SK-N-SH treated with all-trans-retinoic acid at 6 μM for 48 hours (cell line): ENCODE data around the gene ABCC1.

Experiments used
- ATAC-seq: fragments of 200-7000 bp; cut with Tn5 transposase; 3 replicates; pipeline ENCODE4 v1.9.1; 2020; ENCODE audit warnings: mild to moderate bottlenecking, moderate library complexity
- ARNTL ChIP-seq: fragments of 450-650 bp; formaldehyde crosslinking; IDR thresholded peaks from 2 replicates; pipeline ENCODE4 v1.5.0; 2020; ENCODE audit warnings: low read depth, mild to moderate bottlenecking, moderate library complexity, borderline replicate concordance
- BACH2 ChIP-seq: fragments of 250-450 bp; sonication (Bioruptor Pico); IDR thresholded peaks from 2 replicates; pipeline ENCODE4 v1.9.0; 2021; ENCODE audit warnings: mild to moderate bottlenecking, borderline replicate concordance
- CREB5 ChIP-seq: fragments of 250-450 bp; sonication (Bioruptor Pico); IDR thresholded peaks from 2 replicates; pipeline ENCODE4 v1.5.1; 2020; ENCODE audit warnings: low read depth, mild to moderate bottlenecking, moderate library complexity
- CSDC2 ChIP-seq: fragments of 250-450 bp; sonication (Bioruptor Pico); IDR thresholded peaks from 2 replicates; pipeline ENCODE4 v1.5.0; 2020; ENCODE audit warnings: mild to moderate bottlenecking, moderate library complexity
- ESRRG ChIP-seq: fragments of 250-450 bp; sonication (Bioruptor Pico); IDR thresholded peaks from 2 replicates; pipeline ENCODE4 v1.6.1; 2021; ENCODE audit warnings: mild to moderate bottlenecking
- GLIS3 ChIP-seq: fragments of 250-450 bp; sonication (Bioruptor Pico); IDR thresholded peaks from 2 replicates; pipeline ENCODE4 v1.5.0; 2020; ENCODE audit warnings: mild to moderate bottlenecking, moderate library complexity
- OSR1 ChIP-seq: fragments of 250-450 bp; sonication (Bioruptor Pico); IDR thresholded peaks from 2 replicates; pipeline ENCODE4 v1.8.0; 2022; ENCODE audit warnings: moderate library complexity, mild to moderate bottlenecking, inconsistent platforms
- POU6F1 ChIP-seq: fragments of 250-450 bp; sonication (Bioruptor Pico); IDR thresholded peaks from 2 replicates; pipeline ENCODE4 v1.8.0; 2021; ENCODE audit warnings: low read depth, mild to moderate bottlenecking, moderate library complexity, borderline replicate concordance
- PPARA ChIP-seq: fragments of 250-450 bp; sonication (Bioruptor Pico); IDR thresholded peaks from 2 replicates; pipeline ENCODE4 v1.5.0; 2020; ENCODE audit warnings: mild to moderate bottlenecking, borderline replicate concordance
- SNAI2 ChIP-seq: fragments of 250-450 bp; sonication (Bioruptor Pico); IDR thresholded peaks from 2 replicates; pipeline ENCODE4 v1.5.0; 2020; ENCODE audit warnings: mild to moderate bottlenecking, moderate library complexity
- TCF4 ChIP-seq: fragments of 250-450 bp; sonication (Bioruptor Pico); IDR thresholded peaks from 2 replicates; pipeline ENCODE4 v1.8.0; 2021; ENCODE audit warnings: mild to moderate bottlenecking, moderate library complexity, borderline replicate concordance
- TOX ChIP-seq: fragments of 250-450 bp; sonication (Bioruptor Pico); IDR thresholded peaks from 2 replicates; pipeline ENCODE4 v1.8.0; 2021; ENCODE audit warnings: mild to moderate bottlenecking, moderate library complexity, borderline replicate concordance
- ZFP3 ChIP-seq: fragments of 250-450 bp; sonication (Bioruptor Pico); IDR thresholded peaks from 2 replicates; pipeline ENCODE4 v1.5.0; 2020; ENCODE audit warnings: mild to moderate bottlenecking, moderate library complexity
- ZFP30 ChIP-seq: fragments of 450-650 bp; formaldehyde crosslinking; IDR thresholded peaks from 2 replicates; pipeline ENCODE4 v1.5.0; 2022; ENCODE audit warnings: mild to moderate bottlenecking, moderate library complexity
- ZNF565 ChIP-seq: fragments of 450-650 bp; formaldehyde crosslinking; conservative IDR thresholded peaks from 2 replicates; pipeline ENCODE4 v1.5.0; 2020; ENCODE audit warnings: low read depth, mild to moderate bottlenecking, moderate library complexity
- ZNF70 ChIP-seq: fragments of 450-650 bp; formaldehyde crosslinking; IDR thresholded peaks from 2 replicates; pipeline ENCODE4 v1.5.0; 2020; ENCODE audit warnings: mild to moderate bottlenecking, moderate library complexity
- ZNF8 ChIP-seq: fragments of 450-650 bp; formaldehyde crosslinking; IDR thresholded peaks from 2 replicates; pipeline ENCODE4 v1.5.0; 2020; ENCODE audit warnings: mild to moderate bottlenecking, moderate library complexity
- TF ChIP-seq, protein P1 (sequence below): fragments of 250-450 bp; sonication (Bioruptor Pico); IDR thresholded peaks from 2 replicates; pipeline ENCODE4 v1.5.1; 2021; ENCODE audit warnings: mild to moderate bottlenecking, moderate library complexity
- TF ChIP-seq, protein P2 (sequence below): fragments of 250-450 bp; sonication (Bioruptor Pico); IDR thresholded peaks from 2 replicates; pipeline ENCODE4 v1.8.0; 2020; ENCODE audit warnings: mild to moderate bottlenecking, moderate library complexity, borderline replicate concordance

The ABCC1 gene

GRCh38 chr16:15949210-15950160, at the start of gene ABCC1:
Gene ABCC1 (plus strand): TSS chr16:15949616. CDS start chr16:15949752, 136 bp downstream.
- TF ChIP-seq, protein P1, sequence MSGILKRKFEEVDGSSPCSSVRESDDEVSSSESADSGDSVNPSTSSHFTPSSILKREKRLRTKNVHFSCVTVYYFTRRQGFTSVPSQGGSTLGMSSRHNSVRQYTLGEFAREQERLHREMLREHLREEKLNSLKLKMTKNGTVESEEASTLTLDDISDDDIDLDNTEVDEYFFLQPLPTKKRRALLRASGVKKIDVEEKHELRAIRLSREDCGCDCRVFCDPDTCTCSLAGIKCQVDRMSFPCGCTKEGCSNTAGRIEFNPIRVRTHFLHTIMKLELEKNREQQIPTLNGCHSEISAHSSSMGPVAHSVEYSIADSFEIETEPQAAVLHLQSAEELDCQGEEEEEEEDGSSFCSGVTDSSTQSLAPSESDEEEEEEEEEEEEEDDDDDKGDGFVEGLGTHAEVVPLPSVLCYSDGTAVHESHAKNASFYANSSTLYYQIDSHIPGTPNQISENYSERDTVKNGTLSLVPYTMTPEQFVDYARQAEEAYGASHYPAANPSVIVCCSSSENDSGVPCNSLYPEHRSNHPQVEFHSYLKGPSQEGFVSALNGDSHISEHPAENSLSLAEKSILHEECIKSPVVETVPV (CRISPR knock-in tag), result no peak
- TF ChIP-seq ZFP3 (CRISPR knock-in tag) (no peak), PPARA (CRISPR knock-in tag) (no peak), CREB5 (no peak), SNAI2 (no peak), ZNF8 (no peak)
- peak; percentile 64 for ATAC-seq

DNA sequence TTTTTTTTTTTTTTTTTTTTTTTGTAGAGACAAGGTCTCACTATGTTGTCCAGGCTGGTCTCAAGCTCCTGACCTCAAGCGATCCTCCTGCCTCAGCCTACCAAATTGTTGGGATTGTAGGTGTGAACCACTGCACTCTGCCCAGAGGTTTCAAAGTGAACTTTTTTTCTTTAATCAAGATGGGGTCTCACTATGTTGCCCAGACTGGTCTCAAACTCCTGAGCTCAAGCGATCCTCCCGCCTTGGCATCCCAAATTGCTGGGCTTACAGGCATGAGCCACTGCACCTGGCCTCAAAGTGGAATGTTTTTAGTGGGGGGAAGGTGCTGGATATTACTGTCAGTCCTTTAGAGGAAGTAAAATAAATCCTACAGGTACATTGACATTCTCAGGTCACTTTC, 49.1 kb upstream of the ABCC1 start:
- TF ChIP-seq ZNF8 (no peak), TOX (no peak), GLIS3 (no peak), TCF4 (CRISPR knock-in tag) (no peak)
- TF ChIP-seq, all 23 proteins: peak for 0

GRCh38 chr16:15900901-15901500, 48.4 kb upstream of the ABCC1 start:
- ATAC-seq, result no peak
- TF ChIP-seq OSR1 (CRISPR knock-in tag), result no peak
- TF ChIP-seq, protein P2, sequence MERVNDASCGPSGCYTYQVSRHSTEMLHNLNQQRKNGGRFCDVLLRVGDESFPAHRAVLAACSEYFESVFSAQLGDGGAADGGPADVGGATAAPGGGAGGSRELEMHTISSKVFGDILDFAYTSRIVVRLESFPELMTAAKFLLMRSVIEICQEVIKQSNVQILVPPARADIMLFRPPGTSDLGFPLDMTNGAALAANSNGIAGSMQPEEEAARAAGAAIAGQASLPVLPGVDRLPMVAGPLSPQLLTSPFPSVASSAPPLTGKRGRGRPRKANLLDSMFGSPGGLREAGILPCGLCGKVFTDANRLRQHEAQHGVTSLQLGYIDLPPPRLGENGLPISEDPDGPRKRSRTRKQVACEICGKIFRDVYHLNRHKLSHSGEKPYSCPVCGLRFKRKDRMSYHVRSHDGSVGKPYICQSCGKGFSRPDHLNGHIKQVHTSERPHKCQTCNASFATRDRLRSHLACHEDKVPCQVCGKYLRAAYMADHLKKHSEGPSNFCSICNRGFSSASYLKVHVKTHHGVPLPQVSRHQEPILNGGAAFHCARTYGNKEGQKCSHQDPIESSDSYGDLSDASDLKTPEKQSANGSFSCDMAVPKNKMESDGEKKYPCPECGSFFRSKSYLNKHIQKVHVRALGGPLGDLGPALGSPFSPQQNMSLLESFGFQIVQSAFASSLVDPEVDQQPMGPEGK (CRISPR knock-in tag), result no peak
- TF ChIP-seq PPARA (CRISPR knock-in tag), result no peak
- no peak for TF ChIP-seq SNAI2
- TF ChIP-seq TCF4 (CRISPR knock-in tag), result no peak
- TF ChIP-seq CREB5, result no peak
- TF ChIP-seq ZNF70, result no peak
- TF ChIP-seq ESRRG (CRISPR knock-in tag), result no peak
- TF ChIP-seq, protein P1 (CRISPR knock-in tag), result no peak
- no peak for TF ChIP-seq ZFP3 (CRISPR knock-in tag)
- no peak for TF ChIP-seq BACH2 (CRISPR knock-in tag)
- TF ChIP-seq CSDC2 (CRISPR knock-in tag), result no peak
- no peak for TF ChIP-seq POU6F1 (CRISPR knock-in tag)
- TF ChIP-seq GLIS3, result no peak
- TF ChIP-seq ZNF8, result no peak
- TF ChIP-seq ARNTL (CRISPR knock-in tag), result no peak
- TF ChIP-seq ZFP30, result no peak
- no peak for TF ChIP-seq TOX
- no peak for TF ChIP-seq ZNF565 (CRISPR knock-in tag)

More for the DNA sequence above, 49.1 kb upstream of the ABCC1 start:
- no peak for ATAC-seq
